H1 (cell line): ENCODE results near the gene KMT5B. TPM values are rescaled to one million over a fixed set of nuclear protein-coding genes. Genes with fewer than 3 reads are reported as not detected.

Experiments
- BRCA1 ChIP-seq: IDR thresholded peaks from 2 replicates; pipeline ENCODE4 v1.6.1; 2012; ENCODE audit warnings: low read depth, low read length, improper control_type of control experiment
- GABPA ChIP-seq: IDR thresholded peaks from 2 replicates; pipeline ENCODE4 v1.6.1; 2011; ENCODE audit warnings: mild to moderate bottlenecking, low read length, moderate library complexity, borderline replicate concordance; ENCODE audit not compliant: insufficient read depth
- GTF2F1 ChIP-seq: IDR thresholded peaks from 2 replicates; pipeline ENCODE4 v1.6.1; 2012; ENCODE audit warnings: low read depth, low read length, improper control_type of control experiment, borderline replicate concordance
- RNF2 ChIP-seq: fragments of 200-900, 300-1000 bp; sonication (generic); IDR thresholded peaks from 2 replicates; pipeline ENCODE4 v1.7.1; 2016; ENCODE audit warnings: borderline replicate concordance, low read depth, mild to moderate bottlenecking, antibody characterized with exemption, low read length; ENCODE audit not compliant: poor library complexity, severe bottlenecking; ENCODE audit errors: missing control alignments
- YY1 ChIP-seq: IDR thresholded peaks from 2 replicates; pipeline ENCODE4 v1.6.1; 2011; ENCODE audit warnings: low read depth, mild to moderate bottlenecking, low read length
- polyA plus RNA-seq, 7 experiments: library from polyadenylated mRNA; depleted of rRNA in 3 of 7; stranded (reverse) in 5 of 7; unstranded in 2 of 7; fragments of >200 nt in 5 of 7; fragments of 200-250 nt in 2 of 7; gene quantifications; 1 replicate in 5 of 7; 2 replicates in 1 of 7; 4 replicates in 1 of 7; pipeline versions ENCODE4 v1.2.1 to v1.2.3, GENCODE V29; 2011 to 2013; ENCODE audit warnings: missing spikeins in 2 of 7, mixed read lengths in 2 of 7
- total RNA-seq: library from RNA; stranded (reverse); fragmentation: NEBNext Ultra II Directional; extraction: Animal tissue kit (Norgen Biotek cat#: 25700); gene quantifications from 2 replicates; pipeline ENCODE4 v1.2.1, GENCODE V29; 2021

Gene KMT5B
- total and polyA plus RNA-seq, 2 of the 8 experiments (the other 6 are each of a cell fraction or from before 2014, with no cell fraction given): 11.0 to 40.8 TPM

DNA sequence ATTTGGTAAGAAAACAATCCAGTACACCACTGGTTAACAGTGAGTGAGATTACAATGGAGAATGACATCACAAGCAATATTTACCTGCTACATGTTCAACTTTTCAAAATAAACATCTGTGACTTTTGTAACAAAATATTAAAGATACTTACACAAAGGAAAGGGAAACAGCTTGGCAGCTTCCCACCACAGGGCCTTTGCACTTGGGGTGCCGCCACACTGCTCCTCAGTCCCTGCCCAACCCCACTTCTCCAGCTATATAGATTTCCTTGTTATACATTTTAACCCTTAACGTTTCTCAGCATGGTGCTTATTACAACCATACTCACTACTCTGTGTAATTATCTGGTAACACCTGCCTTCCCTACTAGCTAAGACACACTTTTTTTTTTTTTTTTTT, 10.9 kb downstream of the KMT5B start (continued):
- TF ChIP-seq GABPA (no peak), RNF2 (no peak), GTF2F1 (no peak), BRCA1 (no peak), YY1 (no peak)
